K562 (cell line): ENCODE results near the gene CD151. TPM values are rescaled to one million over a fixed set of nuclear protein-coding genes. Genes with fewer than 3 reads are reported as not detected.

Source experiments
- ELF1 ChIP-seq: fragments of 200-800 bp; sonication (Bioruptor generic); IDR thresholded peaks from 2 replicates; pipeline ENCODE4 v1.6.1; 2016; ENCODE audit warnings: missing genetic modification characterization, missing compliant biosample characterization
- GTF3C2 ChIP-seq: IDR thresholded peaks from 3 replicates; pipeline ENCODE4 v1.6.1; 2011; ENCODE audit warnings: borderline replicate concordance, mild to moderate bottlenecking, moderate library complexity; ENCODE audit not compliant: insufficient read length; ENCODE audit errors: extremely low read depth
- MAX ChIP-seq: sonication (generic); formaldehyde crosslinking; IDR thresholded peaks from 2 replicates; pipeline ENCODE4 v1.9.0; 2022; ENCODE audit warnings: mild to moderate bottlenecking, missing genetic modification reagents
- NFXL1 ChIP-seq: fragments of 450-650 bp; formaldehyde crosslinking; IDR thresholded peaks from 2 replicates; pipeline ENCODE4 v1.4.0; 2021; ENCODE audit warnings: mild to moderate bottlenecking
- SETDB1 ChIP-seq: IDR thresholded peaks from one replicate; pipeline ENCODE4 v1.6.1; 2012; ENCODE audit warnings: low read length, control low read depth, inconsistent platforms
- SOX6 ChIP-seq: fragments of 450-650 bp; IDR thresholded peaks from 2 replicates; pipeline ENCODE4 v1.6.1; 2014; ENCODE audit warnings: mild to moderate bottlenecking
- SRSF3 ChIP-seq: fragments of 200-400 bp; formaldehyde crosslinking; IDR thresholded peaks from 2 replicates; pipeline ENCODE4 v1.6.1; 2016; ENCODE audit warnings: mild to moderate bottlenecking, low read length, moderate library complexity; ENCODE audit not compliant: insufficient read depth
- SUPT5H ChIP-seq: fragments of 450-650 bp; IDR thresholded peaks from 2 replicates; pipeline ENCODE4 v1.6.1; 2016
- ZBTB1 ChIP-seq: sonication (generic); formaldehyde crosslinking; IDR thresholded peaks from 2 replicates; pipeline ENCODE4 v1.8.1; 2023; ENCODE audit warnings: missing genetic modification reagents, low read depth, mild to moderate bottlenecking, borderline replicate concordance
- ZBTB40 ChIP-seq, 2 experiments: fragments of 450-650 bp in 1 of 2; sonication (generic) in 1 of 2; formaldehyde crosslinking in 1 of 2; IDR thresholded peaks; 2 replicates each; pipeline versions ENCODE4 v1.7.1 to v1.9.0; 2016 to 2022; ENCODE audit warnings: inconsistent platforms in 1 of 2, mild to moderate bottlenecking in 1 of 2, missing genetic modification reagents in 1 of 2
- polyA plus RNA-seq, 8 experiments: library from polyadenylated mRNA; depleted of rRNA in 4 of 8; stranded (reverse) in 5 of 8; unstranded in 3 of 8; fragments of >200 nt; fragmentation: Nextera tagmentation in 2 of 8; fragmentation: Illumina TruSeq in 1 of 8; extraction: Ambion mirVana in 2 of 8; extraction: Trizol in 1 of 8; gene quantifications; 2 replicates each; pipeline versions ENCODE4 v1.2.1 to v1.2.3, GENCODE V29; 2011 to 2014; ENCODE audit warnings: inconsistent platforms in 1 of 8, missing spikeins in 1 of 8
- total RNA-seq, 7 experiments: library from RNA; depleted of rRNA in 6 of 7; stranded (reverse); fragments of >200 nt in 6 of 7; fragmentation: Illumina TruSeq in 2 of 7; extraction: Trizol in 2 of 7; gene quantifications; 2 replicates each; pipeline versions ENCODE4 v1.2.1 to v1.2.3, GENCODE V29; 2011 to 2021; ENCODE audit warnings: low replicate concordance in 1 of 7

The CD151 gene
- total and polyA plus RNA-seq, 9 of the 15 experiments (the other 6 are each of a cell fraction or from before 2014, with no cell fraction given), result 2.3 to 187 (median 140) TPM

GRCh38 chr11:827146-827896 lies 5.4 kb upstream of the CD151 start (continued):
- TF ChIP-seq GTF3C2 (no peak), MAX (peak; percentile 70), ELF1 (peak; percentile 59; the same call in 1 of the 2 replicates), NFXL1 (CRISPR knock-in tag) (no peak), SRSF3 (no peak), ZBTB40 (IDR thresholded peaks at IDR 0.05) (peak; percentile 52; the same call in 1 of the 2 replicates), ZBTB40 (CRISPR knock-in tag; IDR thresholded peaks at IDR 0.05) (no peak), ZBTB1 (CRISPR knock-in tag) (no peak), SETDB1 (no peak), SUPT5H (peak; percentile 51), SOX6 (0 out of 2 replicates have a peak, but pooled peaks have one; percentile 14)
